ENCODE data around the gene F10. TPM values are rescaled to one million over a fixed set of nuclear protein-coding genes. Genes with fewer than 3 reads are reported as not detected.

Gene F10
- total and polyA plus RNA-seq, 9 of the 15 experiments (the other 6 are each of a cell fraction or from before 2014, with no cell fraction given), result 0.04 to 0.09 (median 0.07) TPM; not detected in 5

GRCh38 chr13:113138792-113139551 is 16.4 kb downstream of the F10 start (continued):
- TF ChIP-seq BRCA1 (IDR thresholded peaks at IDR 0.05) (no peak), BRCA1 (CRISPR knock-in tag; IDR thresholded peaks at IDR 0.05) (no peak), NR2C2 (CRISPR knock-in tag; IDR thresholded peaks at IDR 0.05) (no peak), NR2C2 (tag; IDR thresholded peaks at IDR 0.05) (peak; percentile 23; the same call in 1 of the 2 replicates), ZNF780A (CRISPR knock-in tag; IDR thresholded peaks at IDR 0.05) (no peak), ZBTB2 (IDR thresholded peaks at IDR 0.05) (no peak), BHLHE40 (IDR thresholded peaks at IDR 0.05; ENCODE audit: low read length) (no peak), THAP7 (CRISPR knock-in tag; IDR thresholded peaks at IDR 0.05) (no peak), ETV5 (CRISPR knock-in tag; IDR thresholded peaks at IDR 0.05; ENCODE audit: low read depth) (peak; percentile 29; the same call in 1 of the 2 replicates), HCFC1 (IDR thresholded peaks at IDR 0.05; ENCODE audit: low read depth, low read length) (no peak), NRF1 (conservative IDR thresholded peaks at IDR 0.05 in 1 of 2, IDR thresholded peaks at IDR 0.05 in 1 of 2) (no peak), PHF20 (IDR thresholded peaks at IDR 0.05; ENCODE audit: partially characterized antibody) (no peak), ZNF124 (CRISPR knock-in tag; IDR thresholded peaks at IDR 0.05) (no peak), SRSF7 (optimal IDR thresholded peaks at IDR 0.05; ENCODE audit: low read depth, low read length) (no peak), SMARCA5 (IDR thresholded peaks at IDR 0.05) (no peak), ZKSCAN1 (IDR thresholded peaks at IDR 0.05; ENCODE audit: low read depth, low read length) (no peak)
- TF ChIP-seq, protein P1, sequence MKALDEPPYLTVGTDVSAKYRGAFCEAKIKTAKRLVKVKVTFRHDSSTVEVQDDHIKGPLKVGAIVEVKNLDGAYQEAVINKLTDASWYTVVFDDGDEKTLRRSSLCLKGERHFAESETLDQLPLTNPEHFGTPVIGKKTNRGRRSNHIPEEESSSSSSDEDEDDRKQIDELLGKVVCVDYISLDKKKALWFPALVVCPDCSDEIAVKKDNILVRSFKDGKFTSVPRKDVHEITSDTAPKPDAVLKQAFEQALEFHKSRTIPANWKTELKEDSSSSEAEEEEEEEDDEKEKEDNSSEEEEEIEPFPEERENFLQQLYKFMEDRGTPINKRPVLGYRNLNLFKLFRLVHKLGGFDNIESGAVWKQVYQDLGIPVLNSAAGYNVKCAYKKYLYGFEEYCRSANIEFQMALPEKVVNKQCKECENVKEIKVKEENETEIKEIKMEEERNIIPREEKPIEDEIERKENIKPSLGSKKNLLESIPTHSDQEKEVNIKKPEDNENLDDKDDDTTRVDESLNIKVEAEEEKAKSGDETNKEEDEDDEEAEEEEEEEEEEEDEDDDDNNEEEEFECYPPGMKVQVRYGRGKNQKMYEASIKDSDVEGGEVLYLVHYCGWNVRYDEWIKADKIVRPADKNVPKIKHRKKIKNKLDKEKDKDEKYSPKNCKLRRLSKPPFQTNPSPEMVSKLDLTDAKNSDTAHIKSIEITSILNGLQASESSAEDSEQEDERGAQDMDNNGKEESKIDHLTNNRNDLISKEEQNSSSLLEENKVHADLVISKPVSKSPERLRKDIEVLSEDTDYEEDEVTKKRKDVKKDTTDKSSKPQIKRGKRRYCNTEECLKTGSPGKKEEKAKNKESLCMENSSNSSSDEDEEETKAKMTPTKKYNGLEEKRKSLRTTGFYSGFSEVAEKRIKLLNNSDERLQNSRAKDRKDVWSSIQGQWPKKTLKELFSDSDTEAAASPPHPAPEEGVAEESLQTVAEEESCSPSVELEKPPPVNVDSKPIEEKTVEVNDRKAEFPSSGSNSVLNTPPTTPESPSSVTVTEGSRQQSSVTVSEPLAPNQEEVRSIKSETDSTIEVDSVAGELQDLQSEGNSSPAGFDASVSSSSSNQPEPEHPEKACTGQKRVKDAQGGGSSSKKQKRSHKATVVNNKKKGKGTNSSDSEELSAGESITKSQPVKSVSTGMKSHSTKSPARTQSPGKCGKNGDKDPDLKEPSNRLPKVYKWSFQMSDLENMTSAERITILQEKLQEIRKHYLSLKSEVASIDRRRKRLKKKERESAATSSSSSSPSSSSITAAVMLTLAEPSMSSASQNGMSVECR (CRISPR knock-in tag; IDR thresholded peaks at IDR 0.05), result no peak
- TF ChIP-seq, protein P2, sequence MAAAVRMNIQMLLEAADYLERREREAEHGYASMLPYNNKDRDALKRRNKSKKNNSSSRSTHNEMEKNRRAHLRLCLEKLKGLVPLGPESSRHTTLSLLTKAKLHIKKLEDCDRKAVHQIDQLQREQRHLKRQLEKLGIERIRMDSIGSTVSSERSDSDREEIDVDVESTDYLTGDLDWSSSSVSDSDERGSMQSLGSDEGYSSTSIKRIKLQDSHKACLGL (CRISPR knock-in tag; IDR thresholded peaks at IDR 0.05; ENCODE audit: borderline replicate concordance, poor library complexity, severe bottlenecking), result no peak
- TF ChIP-seq, protein P3, sequence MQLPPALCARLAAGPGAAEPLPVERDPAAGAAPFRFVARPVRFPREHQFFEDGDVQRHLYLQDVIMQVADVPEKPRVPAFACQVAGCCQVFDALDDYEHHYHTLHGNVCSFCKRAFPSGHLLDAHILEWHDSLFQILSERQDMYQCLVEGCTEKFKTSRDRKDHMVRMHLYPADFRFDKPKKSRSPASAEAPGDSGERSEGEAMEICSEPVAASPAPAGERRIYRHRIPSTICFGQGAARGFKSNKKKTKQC (CRISPR knock-in tag; IDR thresholded peaks at IDR 0.05), result no peak

Measured in K562 (cell line).